ENCODE measurements around the gene SERINC5. TPM values are rescaled to one million over a fixed set of nuclear protein-coding genes. Genes with fewer than 3 reads are reported as not detected.

The SERINC5 gene
- total RNA-seq, 1 donor from 2014 or later: 12.9 TPM

DNA sequence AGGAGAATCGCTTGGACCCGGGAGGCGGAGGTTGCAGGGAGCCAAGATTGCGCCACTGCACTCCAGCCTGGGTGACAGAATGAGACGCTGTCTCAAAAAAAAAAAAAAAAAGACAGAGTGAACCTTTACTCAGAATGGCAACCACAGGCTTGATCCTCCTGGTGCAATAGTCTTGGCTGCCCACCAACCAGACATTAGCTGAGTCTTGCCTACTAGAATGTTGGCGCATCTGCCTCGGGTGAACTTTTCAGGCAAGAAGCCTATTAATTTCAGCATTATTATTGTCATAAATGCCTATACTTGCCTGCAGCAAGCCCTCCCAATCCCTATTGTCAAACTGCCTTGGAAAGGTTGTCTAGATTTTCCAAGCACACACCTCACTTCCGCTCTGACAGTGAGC lies 4.2 kb downstream of the SERINC5 start:
- TF ChIP-seq CTCF (IDR thresholded peaks at IDR 0.05; ENCODE audit: insufficient read depth, low read length, poor library complexity, severe bottlenecking): no peak
- H3K36me3 ChIP-seq (ENCODE audit: control insufficient read depth, insufficient read depth, low read length): no peaks in the 10 kb centered on the region
- no peak for DNase-seq (ENCODE audit: low read depth)
- no peak overlapping the region for H3K4me3 ChIP-seq (ENCODE audit: low read depth, low read length)
- H3K27me3 ChIP-seq (ENCODE audit: control insufficient read depth, insufficient read depth, low read length): no peaks in the 10 kb centered on the region

DNA sequence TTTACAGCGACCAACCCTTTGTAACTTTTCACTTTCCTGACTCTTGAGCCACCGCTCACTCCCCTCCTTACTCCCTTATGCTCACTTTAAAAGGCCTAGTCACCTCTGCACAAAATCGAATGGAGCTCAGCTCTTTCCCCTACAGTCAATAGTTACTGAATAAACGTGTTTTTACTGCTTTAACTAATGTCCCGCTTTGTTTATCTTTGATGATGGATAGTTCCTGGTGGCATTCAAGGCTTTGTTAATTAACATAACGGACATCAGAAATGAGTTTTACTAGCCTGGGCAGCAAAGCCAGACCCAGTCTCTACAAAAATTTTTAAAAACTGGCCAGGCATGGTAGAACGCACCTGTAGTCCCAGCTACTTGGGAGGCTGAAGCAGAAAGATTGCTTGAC lies 5.0 kb downstream of the SERINC5 start:
- Histone ChIP-seq H3K27me3 (ENCODE audit: control insufficient read depth, insufficient read depth, low read length) (no peaks in the 10 kb centered on the region), H3K36me3 (ENCODE audit: control insufficient read depth, insufficient read depth, low read length) (no peaks in the 10 kb centered on the region), H3K4me3 (ENCODE audit: low read depth, low read length) (no peak overlapping the region)
- TF ChIP-seq CTCF (IDR thresholded peaks at IDR 0.05; ENCODE audit: insufficient read depth, low read length, poor library complexity, severe bottlenecking): no peak
- no peak for DNase-seq (ENCODE audit: low read depth)

DNA sequence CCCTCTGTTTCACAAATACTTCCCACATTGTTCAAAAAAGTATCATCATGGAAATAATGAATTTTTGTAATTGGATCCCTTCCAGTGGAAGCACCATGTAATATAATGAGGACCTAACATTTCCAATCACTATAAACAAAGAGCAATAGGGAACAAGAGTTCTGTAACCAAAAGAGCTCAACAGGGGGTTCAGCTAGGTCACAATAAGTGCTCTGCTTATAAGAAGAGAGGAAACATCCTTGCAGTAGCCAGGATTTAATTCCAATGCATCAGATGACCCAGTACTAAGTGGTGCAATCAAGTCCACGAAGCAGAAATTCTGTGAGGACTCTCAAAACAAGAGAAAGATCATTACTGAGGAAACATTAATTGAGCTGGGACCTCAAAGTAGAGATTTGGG lies 5.9 kb downstream of the SERINC5 start:
- no peak for TF ChIP-seq CTCF (IDR thresholded peaks at IDR 0.05; ENCODE audit: insufficient read depth, low read length, poor library complexity, severe bottlenecking)
- H3K4me3 ChIP-seq (ENCODE audit: low read depth, low read length): no peak overlapping the region
- no peaks in the 10 kb centered on the region for H3K27me3 ChIP-seq (ENCODE audit: control insufficient read depth, insufficient read depth, low read length)
- no peak for DNase-seq (ENCODE audit: low read depth)
- H3K36me3 ChIP-seq (ENCODE audit: control insufficient read depth, insufficient read depth, low read length): no peaks in the 10 kb centered on the region

DNA sequence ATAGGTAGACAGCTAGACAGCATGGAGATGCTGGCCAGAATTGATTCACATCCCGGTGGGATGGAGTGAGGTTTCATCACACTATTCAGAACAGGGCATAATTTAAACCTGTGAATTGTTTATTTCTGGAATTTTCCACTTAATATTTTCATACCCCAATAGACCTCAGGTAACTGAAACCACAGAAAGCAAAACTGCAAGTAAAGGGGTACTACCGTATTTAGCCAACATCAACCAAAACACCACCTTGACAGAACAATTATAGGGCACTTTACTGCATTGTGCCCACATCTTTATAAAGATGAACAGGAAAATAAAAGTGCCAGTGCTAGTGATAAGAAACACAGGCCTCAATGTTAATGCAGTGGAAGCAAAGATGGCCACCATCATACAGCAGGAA lies 7.5 kb downstream of the SERINC5 start:
- Histone ChIP-seq H3K27me3 (ENCODE audit: control insufficient read depth, insufficient read depth, low read length) (no peaks in the 10 kb centered on the region), H3K36me3 (ENCODE audit: control insufficient read depth, insufficient read depth, low read length) (no peaks in the 10 kb centered on the region), H3K4me3 (ENCODE audit: low read depth, low read length) (no peak overlapping the region)
- no peak for TF ChIP-seq CTCF (IDR thresholded peaks at IDR 0.05; ENCODE audit: insufficient read depth, low read length, poor library complexity, severe bottlenecking)
- DNase-seq (ENCODE audit: low read depth): no peak

DNA sequence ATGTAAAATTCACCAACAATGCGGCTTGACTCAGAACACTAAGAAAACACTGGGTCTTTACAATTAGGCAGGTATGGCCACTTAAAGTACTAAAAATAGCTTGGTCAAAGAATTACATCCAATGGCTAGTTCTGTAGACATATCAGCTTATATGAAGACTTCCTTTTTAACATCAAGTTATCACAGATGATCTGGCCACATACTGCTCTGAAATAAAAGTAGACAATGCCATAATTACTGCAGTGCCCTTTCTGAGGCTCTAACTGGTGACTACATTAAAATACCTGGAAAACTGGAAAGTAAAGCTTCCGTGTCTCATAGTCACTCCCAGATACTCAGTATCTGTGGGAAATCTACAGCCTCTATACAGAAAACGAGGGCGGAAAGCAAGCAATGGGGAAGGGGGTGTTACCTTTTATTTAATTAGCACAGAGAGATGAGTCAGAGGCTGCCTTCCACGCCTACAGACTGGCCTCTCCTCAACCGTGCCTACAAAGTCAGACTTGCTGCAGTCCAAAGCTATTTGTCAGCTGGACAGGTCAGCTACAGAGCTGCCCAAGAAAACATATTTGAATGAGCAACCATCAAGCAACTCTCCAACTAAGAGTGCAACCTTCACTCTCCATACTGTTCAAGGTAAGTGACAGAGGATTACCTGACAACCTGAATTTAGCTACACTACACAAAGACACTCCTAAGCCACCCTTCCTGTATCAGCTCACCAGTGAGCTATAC lies 8.7 kb downstream of the SERINC5 start:
- peak; percentile 97 for DNase-seq (ENCODE audit: low read depth)
- TF ChIP-seq CTCF (IDR thresholded peaks at IDR 0.05; ENCODE audit: insufficient read depth, low read length, poor library complexity, severe bottlenecking): no peak
- no peaks in the 10 kb centered on the region for H3K27me3 ChIP-seq (ENCODE audit: control insufficient read depth, insufficient read depth, low read length)
- no peak overlapping the region for H3K4me3 ChIP-seq (ENCODE audit: low read depth, low read length)
- H3K36me3 ChIP-seq (ENCODE audit: control insufficient read depth, insufficient read depth, low read length): no peaks in the 10 kb centered on the region

Measured in kidney epithelial cell (primary cell).